GM19239 (cell line): ENCODE results near the gene PTPRH.

ENCODE experiments used
- DNase-seq: peaks from one replicate; pipeline ENCODE4 v3.0.0; 2011; ENCODE audit warnings: low spot score; ENCODE audit not compliant: insufficient read length
- FAIRE-seq: peaks from 2 replicates; lab custom pipeline; 2011; peaks lifted over from hg19 to GRCh38; lab: Jason Lieb, UNC

PTPRH gene

DNA sequence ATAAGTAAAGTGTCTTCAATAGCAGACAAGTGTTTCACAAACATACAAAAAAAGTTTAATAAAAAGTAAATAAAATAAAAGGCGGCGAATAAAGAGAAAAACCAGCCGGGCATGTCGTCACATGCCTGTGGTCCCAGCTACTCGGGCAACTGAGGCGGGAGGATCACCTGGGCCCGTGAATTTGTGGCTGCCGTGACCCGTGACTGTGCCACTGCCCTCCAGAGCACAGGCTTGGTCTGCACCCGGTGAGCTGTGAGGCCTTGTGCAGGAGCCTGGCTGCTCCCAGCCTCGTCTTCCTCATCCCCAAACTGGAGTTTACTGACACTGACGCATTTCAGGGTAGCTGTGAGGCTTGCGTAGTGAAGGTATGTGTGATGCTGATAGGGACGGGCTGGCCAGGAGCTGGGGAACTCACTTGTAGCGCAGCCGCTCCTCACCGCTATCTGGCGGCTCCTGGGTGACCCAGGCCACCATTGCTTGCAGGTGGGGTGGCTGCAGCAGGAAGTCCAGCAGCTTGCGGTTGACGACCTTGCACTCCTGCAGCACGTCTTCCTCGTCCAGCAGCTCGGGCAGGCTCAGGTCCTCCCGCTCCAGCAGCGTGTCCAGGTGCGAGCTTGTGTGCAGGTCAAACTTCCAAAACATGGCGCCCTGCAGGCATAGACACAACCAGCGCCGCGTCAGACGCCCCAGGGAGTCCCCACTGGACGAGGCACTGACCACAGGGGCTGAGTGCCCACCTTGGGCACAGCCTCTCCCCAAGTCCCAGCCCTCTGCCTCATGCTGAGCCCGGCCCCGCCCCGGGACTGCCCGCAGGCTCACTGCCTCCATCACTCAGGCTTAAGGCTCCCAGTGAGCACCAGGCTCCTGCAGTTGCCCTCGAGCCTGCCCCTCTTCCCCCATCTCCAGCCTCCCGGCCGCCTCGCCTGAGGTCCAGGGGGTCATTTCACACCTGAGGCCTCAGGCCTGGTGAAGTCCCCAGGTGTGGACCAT is 37.5 kb upstream of the PTPRH start:
- no peak for DNase-seq
- FAIRE-seq, result no peak

DNA sequence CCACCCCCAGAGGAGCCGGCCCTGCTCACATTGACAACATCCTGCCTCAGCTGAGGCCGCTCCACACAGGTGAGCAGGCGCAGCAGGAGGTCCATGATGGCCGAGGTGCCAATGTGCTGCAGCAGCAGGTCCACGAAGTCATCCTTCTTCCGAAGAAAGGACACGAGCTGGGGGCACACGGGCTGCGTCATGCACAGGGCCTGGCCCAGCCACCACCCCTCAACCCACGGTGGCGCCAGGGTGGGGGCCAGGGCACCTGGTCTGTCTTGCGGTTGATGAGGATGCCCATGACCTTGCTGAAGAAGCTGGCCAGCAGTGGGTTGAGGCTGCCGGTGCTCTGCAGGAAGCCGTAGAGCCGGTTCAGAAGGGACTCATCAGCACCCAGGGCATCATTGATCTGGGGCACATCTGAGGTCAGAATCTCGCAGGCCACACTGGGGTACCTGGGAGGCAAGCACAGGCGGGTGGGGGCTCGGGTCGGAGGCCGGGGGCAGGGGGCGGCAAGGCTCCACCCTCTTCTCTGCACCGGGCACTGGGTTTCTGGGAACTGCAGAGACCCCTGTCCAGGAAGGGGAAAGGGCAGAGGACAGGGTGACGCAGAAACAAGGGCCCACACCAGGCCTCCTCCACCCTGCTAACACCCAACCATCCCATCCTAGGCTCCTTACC is 36.1 kb upstream of the PTPRH start:
- FAIRE-seq (no peak), DNase-seq (no peak)

DNA sequence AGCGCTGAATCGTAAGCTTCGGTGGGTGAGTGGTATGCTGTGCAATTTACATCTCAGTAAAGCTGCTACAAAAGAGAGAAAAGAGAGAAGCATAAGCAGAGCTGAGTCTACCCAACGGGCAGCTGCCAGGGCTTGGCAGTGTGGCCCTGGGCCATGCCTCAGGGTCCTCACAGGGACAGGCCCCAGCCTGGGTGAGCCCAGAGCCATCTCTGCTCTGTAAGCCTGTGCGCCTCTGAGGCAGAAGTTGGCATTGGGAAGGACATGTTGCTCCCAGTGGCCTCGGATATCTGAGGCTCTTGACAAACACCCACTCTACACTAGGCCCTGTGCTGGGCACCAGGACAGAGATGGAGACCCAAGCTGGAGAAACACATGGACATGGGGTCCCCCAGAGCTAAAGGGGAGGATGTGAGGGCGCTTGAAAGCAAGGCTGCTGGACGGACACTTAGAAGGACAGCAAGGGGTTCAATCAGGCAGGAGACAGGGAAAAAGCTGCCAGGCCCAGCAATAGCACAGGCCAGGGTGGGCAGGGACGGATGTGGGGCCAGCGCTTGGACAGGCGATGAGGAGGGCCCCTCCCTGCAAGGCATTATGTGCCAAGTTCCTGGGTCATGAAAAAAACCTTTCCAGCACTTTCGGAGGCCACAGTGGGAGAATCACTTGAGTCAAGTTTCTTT is 34.8 kb upstream of the PTPRH start:
- no peak for FAIRE-seq

DNA sequence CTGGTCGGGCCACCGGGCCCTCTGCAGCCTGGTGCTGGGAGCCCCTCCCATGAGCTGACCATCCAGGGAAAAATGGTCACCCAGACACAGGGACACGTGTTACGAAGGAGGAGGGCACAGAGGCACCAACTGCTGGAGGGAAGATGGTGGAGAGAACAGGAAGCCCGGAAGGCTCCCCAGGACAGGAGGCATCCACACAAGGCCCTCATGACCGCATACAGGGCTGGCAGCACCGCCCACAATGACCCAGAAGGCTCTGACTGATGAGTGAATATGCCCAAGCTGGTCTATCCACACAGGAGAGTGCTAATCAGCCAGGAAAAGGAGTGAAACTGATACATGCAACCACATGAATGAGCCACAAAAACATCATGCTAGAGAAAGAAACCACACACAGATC is 33.2 kb upstream of the PTPRH start:
- FAIRE-seq, result no peak

More for the DNA sequence above, 34.8 kb upstream of the PTPRH start:
- no peak for DNase-seq

DNA sequence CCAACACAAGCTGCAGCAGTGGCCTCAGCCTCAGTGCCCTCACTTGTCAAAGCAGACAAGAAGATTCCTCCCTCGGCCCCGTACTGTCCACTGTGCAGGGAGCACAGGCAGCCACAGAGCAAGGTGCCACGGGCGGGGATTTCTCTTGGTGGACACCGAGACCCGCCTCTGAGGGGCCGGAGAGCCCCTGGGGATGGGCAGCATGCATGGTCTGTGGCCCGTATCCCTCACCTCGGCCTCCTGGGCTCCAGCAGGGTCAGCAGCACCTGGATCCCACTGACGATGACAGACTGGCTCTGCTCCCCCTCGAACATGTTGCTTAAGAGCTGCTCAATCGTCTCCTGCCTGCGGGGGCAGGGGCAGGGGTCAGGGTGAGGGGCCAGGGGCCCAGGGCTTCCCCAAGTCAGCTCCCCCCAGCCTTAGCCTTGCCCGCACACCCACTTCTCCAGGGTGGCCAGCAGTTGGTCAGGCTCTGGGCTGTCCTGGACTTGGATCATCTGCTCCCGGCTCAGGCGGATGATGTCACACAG is 32.7 kb upstream of the PTPRH start:
- DNase-seq, result no peak
- FAIRE-seq, result no peak

More for the DNA sequence above, 33.2 kb upstream of the PTPRH start:
- no peak for DNase-seq

DNA sequence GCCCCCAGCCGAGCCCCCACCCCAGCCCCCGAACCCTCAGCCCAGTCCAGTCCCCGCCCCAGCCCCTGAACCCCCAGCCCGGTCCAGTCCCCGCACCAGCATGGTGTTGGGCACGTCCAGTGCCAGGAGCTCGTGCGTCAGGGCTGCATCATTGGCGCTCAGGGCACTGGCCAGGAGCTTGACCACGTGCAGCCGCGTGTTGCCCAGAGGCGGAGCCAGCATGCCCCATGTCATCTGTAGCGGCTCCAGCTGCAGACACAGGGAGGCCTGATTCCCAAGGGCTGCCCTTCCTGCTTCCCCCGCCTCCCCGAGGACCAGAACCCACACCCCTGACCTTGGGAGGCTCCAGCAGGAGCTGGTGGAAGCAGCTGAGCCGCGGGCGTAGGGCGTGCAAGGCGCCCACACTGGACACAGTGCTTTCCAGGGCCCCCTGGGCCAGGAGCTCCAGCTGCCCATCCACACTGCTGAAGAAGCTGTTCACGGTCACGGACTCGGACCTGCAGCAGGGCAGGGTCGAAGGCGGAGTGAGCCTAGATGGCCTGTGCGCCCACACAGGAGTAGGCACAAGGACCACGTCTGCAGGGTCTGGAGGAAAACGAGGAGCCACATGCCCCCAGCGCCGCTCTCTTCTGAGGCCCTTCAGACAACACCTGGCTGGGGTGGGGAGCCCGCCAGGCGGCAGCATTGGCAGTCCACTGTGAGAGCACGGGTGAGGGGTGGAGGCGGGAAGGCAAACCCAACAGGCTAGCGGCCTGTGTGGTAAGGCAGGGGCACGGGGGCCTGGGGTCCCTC is 32.0 kb upstream of the PTPRH start:
- DNase-seq (no peak), FAIRE-seq (no peak)

DNA sequence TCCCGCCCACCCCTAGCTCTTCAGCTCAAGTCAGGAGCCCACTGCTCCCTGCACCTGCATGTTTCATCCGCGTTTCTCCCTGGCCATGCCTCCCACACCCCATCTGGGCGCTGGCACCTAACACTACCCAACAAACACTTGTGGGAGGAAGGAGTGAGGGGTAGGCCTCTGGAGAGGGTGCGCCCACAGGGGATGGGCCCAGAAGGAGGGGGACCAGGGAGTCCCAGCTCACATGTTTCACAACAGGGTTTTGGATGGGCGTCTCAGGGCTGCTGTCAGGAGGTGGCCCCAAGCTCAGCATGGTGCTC is 31.4 kb upstream of the PTPRH start:
- DNase-seq, result no peak
- FAIRE-seq, result no peak

DNA sequence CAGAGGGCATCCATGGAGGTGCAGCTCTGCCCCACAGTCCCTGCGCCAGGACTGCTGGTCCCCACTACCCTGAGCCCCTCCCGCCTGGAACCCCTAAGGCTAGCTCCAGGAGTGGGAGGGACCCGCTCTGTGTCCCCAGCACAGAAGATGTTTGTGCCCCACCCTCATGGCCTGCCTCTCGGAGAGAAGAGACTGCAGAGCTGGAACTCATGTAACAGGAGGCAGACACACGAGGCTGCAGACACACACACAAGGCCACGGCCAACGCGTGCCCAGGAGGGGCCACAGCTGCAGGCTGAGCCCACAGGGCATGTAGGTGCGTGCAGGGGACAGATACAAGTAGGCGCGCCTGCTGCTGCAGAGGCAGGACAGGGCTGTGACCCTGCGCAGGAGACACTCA is 29.7 kb upstream of the PTPRH start:
- DNase-seq (no peak), FAIRE-seq (no peak)

DNA sequence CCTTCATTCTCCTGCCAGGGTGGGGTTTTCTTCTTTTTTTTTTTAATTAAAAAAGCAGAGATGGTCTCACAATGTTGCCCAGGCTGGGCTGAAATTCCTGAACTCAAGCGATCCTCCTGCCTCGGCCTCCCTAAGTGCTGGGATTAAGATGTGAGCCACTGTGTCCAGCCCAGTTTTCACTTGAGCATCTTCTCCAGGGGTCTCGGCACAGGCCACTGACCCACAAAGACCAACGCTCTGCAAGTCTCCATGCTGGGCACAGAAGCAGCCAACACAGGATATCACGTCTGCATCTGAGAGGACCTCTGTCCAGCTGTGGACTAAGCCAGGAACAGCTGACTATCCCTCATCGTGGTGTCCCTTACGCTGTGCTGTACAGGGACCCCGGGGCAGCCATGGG is 28.7 kb upstream of the PTPRH start:
- FAIRE-seq (no peak), DNase-seq (no peak)

DNA sequence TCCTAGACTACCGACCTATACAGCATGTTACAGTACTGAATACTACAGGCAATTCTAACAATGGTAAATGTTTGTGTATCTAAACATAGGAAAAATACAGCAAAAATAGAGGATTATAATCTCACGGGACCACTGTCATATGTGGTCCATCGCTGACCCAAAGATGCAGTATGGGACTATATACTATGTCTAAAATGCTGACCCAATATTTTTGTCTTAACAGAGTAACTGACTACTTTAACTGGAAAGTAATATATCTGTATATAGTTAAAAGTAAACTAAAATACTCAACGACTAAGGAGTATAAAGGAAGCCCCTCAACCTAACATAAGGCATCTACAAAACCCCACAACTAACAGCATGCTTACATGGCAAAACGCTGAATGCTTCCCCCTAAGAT is 23.7 kb upstream of the PTPRH start:
- DNase-seq, result no peak
- FAIRE-seq, result no peak

DNA sequence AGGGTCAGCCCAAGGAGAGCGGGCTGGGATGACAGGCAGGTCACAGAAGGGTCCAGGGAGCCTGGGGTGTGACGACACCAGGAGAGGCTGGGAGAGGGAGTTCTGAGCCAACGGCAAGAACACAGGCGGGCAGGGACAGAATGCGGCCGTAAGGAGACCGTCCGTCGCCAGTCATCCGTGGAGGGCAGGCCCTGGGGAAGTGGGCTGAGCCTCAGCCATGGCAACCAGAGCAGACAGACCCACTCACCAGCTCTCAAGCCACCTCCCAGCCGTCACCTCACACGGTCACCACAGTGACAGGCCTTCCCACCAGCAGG is 22.9 kb upstream of the PTPRH start:
- FAIRE-seq, result no peak
- DNase-seq, result no peak

DNA sequence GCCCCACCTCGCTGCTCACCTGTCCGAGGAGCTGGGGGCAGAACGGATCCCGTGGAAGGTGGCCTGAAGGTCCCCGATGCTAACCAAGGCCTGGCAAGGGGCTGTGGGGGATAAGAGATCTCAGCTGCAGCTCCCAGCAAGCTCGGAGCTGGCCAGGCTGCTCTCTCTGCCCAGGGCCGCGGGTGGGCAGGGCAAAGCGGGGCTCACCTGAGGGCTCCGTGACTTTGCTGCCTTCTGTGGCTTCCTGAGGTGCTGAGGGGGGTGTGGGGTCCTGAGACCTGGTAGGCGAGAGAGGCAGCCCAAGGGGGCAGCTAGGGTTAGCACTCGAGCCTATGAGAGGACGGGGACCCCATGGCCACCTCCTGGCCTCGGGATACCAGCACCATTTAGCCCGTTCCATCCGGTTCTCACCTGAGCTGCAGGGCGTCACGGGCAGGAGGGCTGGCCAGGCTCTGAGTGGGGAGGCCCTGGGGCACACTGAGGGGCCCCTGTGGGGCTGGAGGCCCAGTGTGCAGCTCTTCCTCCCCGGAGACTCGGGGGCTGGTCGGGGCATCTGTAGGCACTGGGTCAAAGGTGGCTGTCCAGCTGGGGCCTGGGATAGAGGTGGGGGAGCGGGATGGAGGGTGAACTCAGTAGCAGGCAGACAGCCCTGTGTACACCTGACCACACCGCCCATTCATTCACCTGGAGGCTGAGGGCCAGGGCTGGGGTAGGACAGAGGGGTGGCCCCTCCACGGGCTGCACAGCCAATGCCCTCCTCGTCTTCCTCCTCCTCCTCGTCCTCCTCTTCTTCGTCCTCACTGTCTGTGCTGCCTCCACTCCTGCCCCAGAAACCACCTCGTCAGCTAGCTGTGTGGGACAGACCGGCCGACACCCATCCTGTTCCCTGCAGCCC is 22.3 kb upstream of the PTPRH start:
- no peak for DNase-seq
- no peak for FAIRE-seq

DNA sequence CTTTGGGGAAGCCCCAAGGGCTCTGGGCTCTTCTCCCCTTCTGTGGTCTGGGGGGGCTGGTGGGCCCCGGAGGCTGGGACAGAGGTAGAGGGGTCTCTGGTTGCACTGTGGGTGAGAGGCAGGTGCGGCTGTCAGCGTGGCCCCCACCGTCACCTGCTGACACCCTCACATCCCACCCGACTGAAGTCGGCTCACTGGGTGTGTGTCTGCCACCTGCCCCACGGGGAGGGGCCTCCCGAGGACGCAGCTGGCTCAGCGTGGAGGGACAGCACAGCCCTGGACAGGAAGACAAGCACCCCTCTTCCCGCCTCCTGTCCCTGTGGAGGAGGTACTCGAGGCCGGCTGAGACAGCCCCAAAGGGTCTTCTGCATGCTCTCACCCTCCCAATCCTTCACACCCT is 21.5 kb upstream of the PTPRH start:
- DNase-seq (no peak), FAIRE-seq (no peak)

DNA sequence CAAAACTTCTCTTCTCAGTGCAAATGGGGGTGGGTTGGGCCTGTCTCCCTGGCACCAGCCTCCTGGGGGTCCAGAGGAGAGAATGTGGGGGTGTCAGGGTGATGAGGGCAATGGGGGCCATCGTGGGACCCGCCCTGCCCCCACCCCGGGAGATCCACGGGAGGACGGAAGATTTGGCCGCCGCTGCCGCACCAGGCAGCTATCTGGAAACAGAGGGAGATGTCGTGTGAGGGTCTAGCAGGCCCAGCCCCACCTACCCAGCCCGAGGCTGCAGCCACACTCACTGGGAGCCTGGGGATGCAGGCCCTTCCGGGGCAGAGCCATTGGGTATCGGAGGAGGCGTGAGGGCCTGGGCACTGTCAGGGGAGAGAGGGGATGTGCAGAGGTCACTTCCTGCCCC is 21.0 kb upstream of the PTPRH start:
- DNase-seq (no peak), FAIRE-seq (no peak)

DNA sequence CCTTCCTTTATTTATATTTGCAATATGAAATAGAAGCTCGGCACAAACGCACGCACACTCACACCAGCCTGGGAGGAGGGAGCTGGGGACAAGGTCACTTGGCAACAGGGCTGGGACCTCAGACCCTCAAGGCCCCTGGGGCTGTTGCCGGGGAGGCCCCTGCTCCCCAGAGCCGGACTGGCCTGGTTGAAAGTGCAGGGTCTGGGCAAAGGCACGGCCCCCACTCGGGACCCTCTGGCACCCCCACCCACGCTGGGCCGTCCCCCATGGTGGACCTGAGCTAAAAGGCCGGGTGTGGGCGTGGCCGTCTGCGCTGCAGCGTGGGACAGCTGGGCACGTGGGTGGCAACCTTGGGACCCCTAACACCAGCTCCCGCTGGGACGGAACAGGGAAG is 20.5 kb upstream of the PTPRH start:
- FAIRE-seq, result no peak
- DNase-seq, result no peak

DNA sequence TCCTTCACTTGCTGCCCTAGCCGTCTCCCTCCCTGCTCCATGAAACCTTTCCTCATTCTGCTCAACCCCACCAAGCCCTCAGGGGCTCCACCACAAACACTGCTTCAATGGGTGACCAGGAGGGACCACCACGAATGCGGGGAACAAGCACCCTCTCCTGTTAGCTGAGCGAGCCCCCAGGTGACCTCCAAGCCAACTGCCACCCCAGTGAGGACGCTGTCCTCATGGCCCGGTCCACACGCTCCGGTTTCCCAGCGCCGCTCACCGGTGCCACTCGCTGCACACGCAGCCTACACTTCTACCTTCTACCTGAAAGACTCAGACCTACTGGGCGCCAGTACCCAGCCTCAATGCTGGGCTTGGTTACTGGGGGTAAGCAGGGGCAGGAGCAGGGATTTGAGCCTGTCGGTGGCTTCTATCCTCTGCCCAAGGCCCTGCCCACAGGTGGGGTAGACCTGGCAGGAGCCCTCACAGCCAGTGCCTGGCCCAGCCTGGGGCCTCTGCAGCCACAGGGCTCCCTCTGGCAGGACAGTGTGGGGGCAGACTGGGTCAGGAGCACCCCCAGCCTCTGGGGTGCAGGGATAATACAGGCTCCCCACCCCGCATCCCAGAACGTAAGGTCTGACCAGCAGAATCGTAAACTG is 20.0 kb upstream of the PTPRH start:
- no peak for DNase-seq
- no peak for FAIRE-seq

DNA sequence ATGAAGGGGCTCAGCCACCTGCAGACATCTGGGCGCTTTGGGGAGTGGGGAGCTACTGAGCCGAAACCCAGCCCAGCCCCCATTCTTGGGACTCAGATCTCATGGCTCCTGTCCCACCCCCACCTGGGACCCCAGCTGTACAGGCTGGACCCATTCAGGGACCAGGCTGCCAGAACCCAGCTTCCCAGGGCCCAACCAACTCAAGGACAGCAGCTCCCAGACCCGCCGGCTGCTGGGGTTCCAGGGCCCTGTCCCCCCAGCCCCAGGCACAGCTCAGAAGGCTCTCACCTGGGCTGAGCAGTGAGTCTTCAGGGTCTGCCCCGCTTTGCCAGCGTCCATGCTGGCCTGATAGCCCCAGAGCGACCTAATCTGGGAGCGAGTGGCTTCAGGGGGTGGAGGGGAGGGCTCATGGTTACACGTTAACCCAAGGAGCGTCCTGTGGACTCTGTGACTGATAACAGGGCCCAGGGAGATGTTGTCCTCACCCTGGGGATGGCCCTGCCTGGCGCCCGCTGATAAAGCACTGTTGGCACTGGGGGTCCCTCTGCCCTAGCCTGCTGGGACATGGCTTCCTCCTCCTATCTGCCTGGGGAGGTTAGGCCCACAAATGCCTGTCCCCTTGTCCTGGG is 19.2 kb upstream of the PTPRH start, which contains the start of gene TMEM86B:
Gene TMEM86B, minus strand, starts transcription at position 361 of the 629 bp plus-strand sequence. Its CDS starts 22 bp downstream, at position 339.
- FAIRE-seq (no peak), DNase-seq (no peak)

DNA sequence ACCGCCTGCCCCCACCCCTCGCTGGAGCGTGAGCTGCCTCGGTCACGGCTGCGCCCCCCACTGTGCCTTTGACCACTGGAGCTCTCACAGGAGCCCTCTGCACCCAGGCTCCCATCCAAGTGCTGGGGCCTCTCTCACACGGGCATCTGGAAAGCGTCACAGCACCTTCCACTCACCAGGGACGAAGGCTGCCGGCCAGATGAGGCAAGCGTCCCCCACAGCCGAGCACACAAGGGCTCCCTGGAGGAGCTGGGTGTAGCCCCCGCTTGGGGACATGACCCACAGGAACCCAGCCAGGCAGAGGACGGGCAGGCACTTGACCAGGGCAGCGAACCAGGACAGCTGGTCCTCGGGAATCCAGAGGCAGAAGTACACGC is 18.7 kb upstream of the PTPRH start:
- no peak for FAIRE-seq

More for the DNA sequence above, 18.7 kb upstream of the PTPRH start:
- DNase-seq, result no peak
